ENCODE measurements around the gene ZBTB42.
A peak's percentile ranks its signal among the peaks of the same experiment; 100 is the strongest.

ZBTB42 gene

GRCh38 chr14:104800015-104800770, 708 bp upstream of the ZBTB42 start:
- H3K4me3 ChIP-seq (ENCODE audit: low read length), result peak overlapping the region; percentile 71; the same call in 1 of the 2 replicates
- no peak for TF ChIP-seq ZNF274 (IDR thresholded peaks at IDR 0.05; ENCODE audit: low read depth, low read length)

GRCh38 chr14:104801520-104802393, 856 bp downstream of the ZBTB42 start:
- TF ChIP-seq ZNF274 (IDR thresholded peaks at IDR 0.05; ENCODE audit: low read depth, low read length), result no peak

GRCh38 chr14:104802394-104803184, 1.7 kb downstream of the ZBTB42 start:
- TF ChIP-seq ZNF274 (IDR thresholded peaks at IDR 0.05; ENCODE audit: low read depth, low read length), result no peak
- H3K4me3 ChIP-seq (ENCODE audit: low read length), result no peak overlapping the region

More at GRCh38 chr14:104801520-104802393, 856 bp downstream of the ZBTB42 start:
- peak overlapping the region; percentile 71; the same call in 1 of the 2 replicates for H3K4me3 ChIP-seq (ENCODE audit: low read length)

GRCh38 chr14:104803280-104803911, 2.5 kb downstream of the ZBTB42 start:
- no peak for TF ChIP-seq ZNF274 (IDR thresholded peaks at IDR 0.05; ENCODE audit: low read depth, low read length)
- H3K4me3 ChIP-seq (ENCODE audit: low read length), result no peak overlapping the region

- no peak overlapping the region for H3K4me3 ChIP-seq (ENCODE audit: low read length)
- TF ChIP-seq ZNF274 (IDR thresholded peaks at IDR 0.05; ENCODE audit: low read depth, low read length), result no peak
Measured at GRCh38 chr14:104803912-104804410, 3.1 kb downstream of the ZBTB42 start.

- H3K4me3 ChIP-seq (ENCODE audit: low read length), result no peak overlapping the region
- TF ChIP-seq ZNF274 (IDR thresholded peaks at IDR 0.05; ENCODE audit: low read depth, low read length), result no peak
Measured at GRCh38 chr14:104804481-104805325, 3.8 kb downstream of the ZBTB42 start.

GRCh38 chr14:104805326-104805678, 4.4 kb downstream of the ZBTB42 start:
- H3K4me3 ChIP-seq (ENCODE audit: low read length), result no peak overlapping the region
- TF ChIP-seq ZNF274 (IDR thresholded peaks at IDR 0.05; ENCODE audit: low read depth, low read length), result no peak

- no peak for TF ChIP-seq ZNF274 (IDR thresholded peaks at IDR 0.05; ENCODE audit: low read depth, low read length)
- H3K4me3 ChIP-seq (ENCODE audit: low read length), result no peak overlapping the region
Measured at GRCh38 chr14:104805941-104806624, 5.2 kb downstream of the ZBTB42 start.

GRCh38 chr14:104806625-104807465, 5.9 kb downstream of the ZBTB42 start:
- no peak for TF ChIP-seq ZNF274 (IDR thresholded peaks at IDR 0.05; ENCODE audit: low read depth, low read length)

GRCh38 chr14:104808456-104808855, 7.6 kb downstream of the ZBTB42 start:
- no peak for TF ChIP-seq ZNF274 (IDR thresholded peaks at IDR 0.05; ENCODE audit: low read depth, low read length)
- no peak overlapping the region for H3K4me3 ChIP-seq (ENCODE audit: low read length)

More at GRCh38 chr14:104806625-104807465, 5.9 kb downstream of the ZBTB42 start:
- no peak overlapping the region for H3K4me3 ChIP-seq (ENCODE audit: low read length)

GRCh38 chr14:104810316-104810715, 9.4 kb downstream of the ZBTB42 start:
- TF ChIP-seq ZNF274 (IDR thresholded peaks at IDR 0.05; ENCODE audit: low read depth, low read length), result no peak
- no peak overlapping the region for H3K4me3 ChIP-seq (ENCODE audit: low read length)
